Measurements from ENCODE around the gene PSPH. TPM values are rescaled to one million over a fixed set of nuclear protein-coding genes. Genes with fewer than 3 reads are reported as not detected.
A peak's percentile ranks its signal among the peaks of the same experiment; 100 is the strongest.
"Not testable (repeated sequence)": the region's sequence is repeated elsewhere in the genome, so short reads cannot be mapped to it uniquely, and the experiment has no call there.

Gene PSPH
- total RNA-seq: 10 to 100 TPM; 19.3 to 26.7 (median 23.3) TPM

DNA sequence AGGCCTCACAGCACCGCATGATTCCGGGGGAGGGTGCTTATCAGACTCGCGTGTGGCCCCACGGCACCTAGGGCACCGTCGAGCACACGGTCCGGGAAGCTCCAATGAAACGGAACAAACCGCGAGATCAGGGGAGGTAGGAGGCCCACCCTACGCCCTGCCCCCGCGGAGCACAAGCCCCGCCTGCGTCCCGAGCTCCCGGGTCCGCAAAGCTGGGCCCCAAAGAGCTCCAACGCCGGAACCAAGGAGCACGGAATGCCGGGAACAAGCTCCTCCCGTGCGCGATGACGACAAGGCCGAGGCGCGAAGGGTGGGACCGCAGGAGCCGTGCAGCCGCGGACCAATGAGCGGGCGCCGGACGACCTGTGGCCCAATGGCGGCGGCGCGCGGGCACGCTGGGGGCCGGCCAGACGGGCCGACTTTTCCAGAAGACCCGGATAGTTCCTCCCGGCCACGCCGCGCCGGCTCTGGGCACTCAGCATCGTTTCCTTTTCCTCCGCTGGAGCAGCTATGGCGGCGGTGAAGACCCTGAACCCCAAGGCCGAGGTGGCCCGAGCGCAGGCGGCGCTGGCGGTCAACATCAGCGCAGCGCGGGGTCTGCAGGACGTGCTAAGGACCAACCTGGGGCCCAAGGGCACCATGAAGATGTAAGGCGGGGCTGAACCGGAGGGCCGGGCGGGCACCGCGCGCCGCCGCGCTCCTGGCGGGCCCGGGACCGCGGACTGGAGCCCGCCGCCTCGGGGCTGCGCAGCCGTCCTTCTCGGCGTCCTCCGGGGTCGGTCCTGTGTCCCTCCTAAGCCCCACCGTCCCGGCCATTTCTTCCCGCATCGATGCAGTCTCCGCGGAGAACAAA lies at the start of gene PSPH, which contains the start of gene CCT6A:
TSS of gene PSPH (minus strand) at position 106 of the 853 bp plus-strand sequence. CDS start 30,232 bp downstream, outside the sequence.
TSS of gene CCT6A (plus strand) at position 427 of the 853 bp plus-strand sequence. CDS start at position 511, 84 bp downstream.
- H3K27me3 ChIP-seq: no peaks in the 10 kb centered on the region
- 1% methylated on average over 15 to 18 of the region's 97 CpGs for WGBS, 2 donors
- peak within 1 kb of the TSS; percentile 85 to 94 (median 89) for H3K27ac ChIP-seq
- TF ChIP-seq, protein P1, sequence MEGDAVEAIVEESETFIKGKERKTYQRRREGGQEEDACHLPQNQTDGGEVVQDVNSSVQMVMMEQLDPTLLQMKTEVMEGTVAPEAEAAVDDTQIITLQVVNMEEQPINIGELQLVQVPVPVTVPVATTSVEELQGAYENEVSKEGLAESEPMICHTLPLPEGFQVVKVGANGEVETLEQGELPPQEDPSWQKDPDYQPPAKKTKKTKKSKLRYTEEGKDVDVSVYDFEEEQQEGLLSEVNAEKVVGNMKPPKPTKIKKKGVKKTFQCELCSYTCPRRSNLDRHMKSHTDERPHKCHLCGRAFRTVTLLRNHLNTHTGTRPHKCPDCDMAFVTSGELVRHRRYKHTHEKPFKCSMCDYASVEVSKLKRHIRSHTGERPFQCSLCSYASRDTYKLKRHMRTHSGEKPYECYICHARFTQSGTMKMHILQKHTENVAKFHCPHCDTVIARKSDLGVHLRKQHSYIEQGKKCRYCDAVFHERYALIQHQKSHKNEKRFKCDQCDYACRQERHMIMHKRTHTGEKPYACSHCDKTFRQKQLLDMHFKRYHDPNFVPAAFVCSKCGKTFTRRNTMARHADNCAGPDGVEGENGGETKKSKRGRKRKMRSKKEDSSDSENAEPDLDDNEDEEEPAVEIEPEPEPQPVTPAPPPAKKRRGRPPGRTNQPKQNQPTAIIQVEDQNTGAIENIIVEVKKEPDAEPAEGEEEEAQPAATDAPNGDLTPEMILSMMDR (IDR thresholded peaks at IDR 0.05): no peak
- TF ChIP-seq POLR2A (IDR thresholded peaks at IDR 0.05): peak; percentile 39 to 83
- intact Hi-C loops (cut with DNase I): loop anchor here (10.0 kb wide), 1 partner anchor 77 kb away; no protein-coding TSS in a partner anchor
- peaks cover 14 to 20% of the 10 kb centered on the region in 2 donors for H3K36me3 ChIP-seq
- peaks cover 17 to 32% of the 10 kb centered on the region in 2 donors for H3K4me1 ChIP-seq
- peak; percentile 99 for DNase-seq
- peak within 1 kb of the TSS; percentile 86 to 98 (median 95) for H3K4me3 ChIP-seq (replicated peaks in 1 of 3)
- H3K9me3 ChIP-seq: no peaks in the 10 kb centered on the region

DNA sequence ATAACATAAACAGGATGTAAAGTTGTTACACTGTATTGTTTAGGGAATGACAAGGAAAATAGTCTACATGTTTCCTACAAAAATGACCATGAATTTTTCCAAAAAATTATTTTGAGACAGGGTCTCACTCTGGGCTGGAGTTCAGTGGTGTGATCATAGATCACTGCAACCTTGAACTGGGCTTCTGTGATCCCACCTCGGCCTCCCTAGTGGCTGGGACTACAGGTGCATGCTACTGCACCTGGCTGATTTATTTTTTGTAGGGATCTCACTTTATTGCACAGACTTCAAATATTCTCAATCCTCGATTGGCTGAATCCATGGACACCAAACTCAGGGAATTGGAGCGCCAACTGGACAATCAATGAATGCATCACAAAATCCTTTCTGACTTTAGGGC lies 48.4 kb upstream of the PSPH start:
- Histone ChIP-seq H3K4me1 (peaks cover 0 to 7% of the 10 kb centered on the region in 2 donors), H3K27me3 (no peaks in the 10 kb centered on the region), H3K4me3 (replicated peaks in 1 of 3) (no peak overlapping the region), H3K27ac (no peak overlapping the region), H3K36me3 (peaks cover 45 to 51% of the 10 kb centered on the region in 2 donors), H3K9me3 (no peaks in the 10 kb centered on the region)
- TF ChIP-seq, protein P1 (IDR thresholded peaks at IDR 0.05): no peak
- no peak for DNase-seq
- intact Hi-C loops (cut with DNase I): loop anchor here (10.0 kb wide), 1 partner anchor 455 kb away; no protein-coding TSS in a partner anchor
- 84 to 96% methylated on average over 3 of the region's 3 CpGs for WGBS, 2 donors

DNA sequence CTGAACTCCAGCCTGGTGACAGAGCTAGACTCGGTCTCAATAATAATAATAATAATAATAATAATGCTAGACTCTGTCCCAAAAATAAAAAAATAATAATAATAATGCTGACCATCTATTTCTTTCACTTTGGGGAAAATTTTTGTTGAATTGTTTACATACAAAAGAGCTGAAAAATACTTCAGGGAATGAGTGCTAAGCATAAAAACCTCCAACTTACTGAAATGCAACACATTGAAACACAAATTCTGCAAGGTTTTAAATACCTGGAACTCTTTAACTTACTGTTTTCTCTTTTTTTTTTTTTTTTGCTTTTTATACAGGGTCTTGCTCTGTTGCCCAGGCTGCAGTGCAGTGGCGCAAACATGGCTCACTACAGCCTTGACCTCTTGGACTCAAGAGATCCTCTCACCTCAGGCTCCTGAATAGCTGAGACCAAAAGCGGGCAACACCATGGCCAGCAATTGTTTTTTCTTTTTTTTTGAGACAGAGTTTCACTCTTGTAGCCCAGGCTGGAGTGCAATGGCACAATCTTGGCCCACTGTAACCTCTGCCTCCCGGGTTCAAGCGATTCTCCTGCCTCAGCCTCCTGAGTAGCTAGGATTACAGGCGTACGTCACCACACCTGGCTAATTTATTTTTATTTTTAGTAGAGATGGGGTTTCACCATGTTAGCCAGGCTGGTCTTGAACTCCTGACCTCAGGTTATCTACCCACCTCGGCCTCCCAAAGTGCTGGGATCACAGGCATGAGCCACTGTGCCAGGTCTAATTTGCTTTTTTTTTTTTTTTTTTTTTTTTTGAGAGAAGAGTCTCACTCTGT lies 47.2 kb upstream of the PSPH start:
- Histone ChIP-seq H3K36me3 (peaks cover 37 to 43% of the 10 kb centered on the region in 2 donors), H3K27ac (peak overlapping the region in 1 of 3 donors; percentile 12)
- WGBS, 2 donors: 96% methylated on average over 8 of the region's 8 CpGs
- not testable (repeated sequence) for H3K27me3 ChIP-seq; H3K4me3 ChIP-seq (replicated peaks in 1 of 3); H3K9me3 ChIP-seq; H3K4me1 ChIP-seq; DNase-seq
- intact Hi-C loops (cut with DNase I): loop anchor here (10.0 kb wide), 1 partner anchor 454 kb away; no protein-coding TSS in a partner anchor

- H3K36me3 ChIP-seq: peaks cover 30 to 36% of the 10 kb centered on the region in 2 donors
- WGBS, 2 donors: 68 to 70% methylated on average over 5 of the region's 5 CpGs
- peak; percentile 39 to 56 for DNase-seq
- peak overlapping the region in 2 of 3 donors; percentile 12 to 26 for H3K27ac ChIP-seq
- H3K4me1 ChIP-seq: peaks cover 6 to 13% of the 10 kb centered on the region in 2 donors
- H3K9me3 ChIP-seq: no peaks in the 10 kb centered on the region
- H3K4me3 ChIP-seq (replicated peaks in 1 of 3): no peak overlapping the region
- H3K27me3 ChIP-seq: no peaks in the 10 kb centered on the region
- TF ChIP-seq, protein P1 (IDR thresholded peaks at IDR 0.05): no peak
- TF ChIP-seq POLR2A (IDR thresholded peaks at IDR 0.05): no peak
- intact Hi-C loops (cut with DNase I): loop anchor here (10.0 kb wide), 1 partner anchor 453 kb away; no protein-coding TSS in a partner anchor
Measured at GRCh38 chr7:56097700-56098099, 46.5 kb upstream of the PSPH start.
